PC-3 (cell line): Measurements from ENCODE around the gene KCNQ2. TPM values are rescaled to one million over a fixed set of nuclear protein-coding genes. Genes with fewer than 3 reads are reported as not detected.

ENCODE experiments used
- ATAC-seq: fragments of 200-7000 bp; cut with Tn5 transposase; 2 replicates; pipeline ENCODE4 v1.9.1; 2020; ENCODE audit warnings: mild to moderate bottlenecking, moderate library complexity
- BruUV-seq: library from RNA; stranded (reverse); fragments of 400-500 nt; replicated peaks from 2 replicates; lab custom pipeline; 2021; lab: Mats Ljungman, UMichigan
- CTCF ChIA-PET: fragments of 300-600 bp; sonication (Branson Sonifier 250); formaldehyde crosslinking; loops from one replicate; lab custom pipeline; 2022; ENCODE audit warnings: antibody characterized with exemption; lab: Charles Lee
- POLR2A ChIA-PET: fragments of 300-600 bp; sonication (Branson Sonifier 250); formaldehyde crosslinking; loops from one replicate; lab custom pipeline; 2022; ENCODE audit warnings: antibody characterized with exemption; ENCODE audit not compliant: unreplicated experiment; lab: Charles Lee
- DNase-seq: peaks from one replicate; pipeline ENCODE4 v3.0.0-alpha.2; 2015
- H2AFZ ChIP-seq: fragments of 300-600 bp; sonication (generic); 2 replicates; pipeline ENCODE4 v1.6.0; 2016; ENCODE audit warnings: antibody characterized with exemption, low read length
- H3F3A ChIP-seq: fragments of 300-600 bp; sonication (generic); one replicate; pipeline ENCODE4 v1.6.0; 2017; ENCODE audit warnings: antibody characterized with exemption, low read length, control low read depth, mild to moderate bottlenecking; ENCODE audit not compliant: unreplicated experiment
- H3K27ac ChIP-seq: fragments of 300-600 bp; sonication (generic); 2 replicates; pipeline ENCODE4 v1.5.1; 2016; ENCODE audit warnings: mild to moderate bottlenecking, low read length
- H3K27me3 ChIP-seq: fragments of 300-600 bp; sonication (generic); 2 replicates; pipeline ENCODE4 v1.6.1; 2016; ENCODE audit warnings: low read length, mixed read lengths
- H3K36me3 ChIP-seq: fragments of 300-600 bp; sonication (generic); 2 replicates; pipeline ENCODE4 v1.6.1; 2016; ENCODE audit warnings: low read depth, mixed run types, low read length, mixed read lengths
- H3K4me1 ChIP-seq: fragments of 300-600 bp; sonication (generic); 2 replicates; pipeline ENCODE4 v1.5.1; 2016; ENCODE audit warnings: low read length; ENCODE audit not compliant: insufficient read depth
- H3K4me2 ChIP-seq: fragments of 300-600 bp; sonication (generic); 2 replicates; pipeline ENCODE4 v1.6.0; 2016; ENCODE audit warnings: low read length
- H3K4me3 ChIP-seq: fragments of 300-600 bp; sonication (generic); 2 replicates; pipeline ENCODE4 v1.5.1; 2016; ENCODE audit warnings: mild to moderate bottlenecking, low read length, mixed read lengths
- H3K79me2 ChIP-seq: fragments of 300-600 bp; sonication (generic); 2 replicates; pipeline ENCODE4 v1.6.1; 2017; ENCODE audit warnings: low read length, mixed read lengths
- H3K9ac ChIP-seq: fragments of 300-600 bp; sonication (generic); 2 replicates; pipeline ENCODE4 v1.6.0; 2016; ENCODE audit warnings: mild to moderate bottlenecking, low read length
- H3K9me2 ChIP-seq: fragments of 300-600 bp; sonication (generic); replicated peaks from 2 replicates; pipeline ENCODE4 v1.6.1; 2016; ENCODE audit warnings: mixed run types, low read length, mixed read lengths
- H3K9me3 ChIP-seq: fragments of 300-600 bp; sonication (generic); 2 replicates; pipeline ENCODE4 v1.6.1; 2016; ENCODE audit warnings: low read length, mixed read lengths
- H4K20me1 ChIP-seq: fragments of 300-600 bp; sonication (generic); 2 replicates; pipeline ENCODE4 v1.6.1; 2016; ENCODE audit warnings: low read length, mixed read lengths
- CTCF ChIP-seq: fragments of 300-600 bp; sonication (generic); conservative IDR thresholded peaks from 2 replicates; pipeline ENCODE4 v1.5.1; 2017; ENCODE audit warnings: antibody characterized with exemption, low read depth, mild to moderate bottlenecking, low read length
- EZH2 ChIP-seq: fragments of 300-600 bp; sonication (generic); IDR thresholded peaks from one replicate; pipeline ENCODE4 v1.6.1; 2017; ENCODE audit warnings: antibody characterized with exemption, mild to moderate bottlenecking, low read length; ENCODE audit not compliant: unreplicated experiment
- EZH2phosphoT487 ChIP-seq: fragments of 300-600 bp; sonication (generic); IDR thresholded peaks from 2 replicates; pipeline ENCODE4 v1.6.1; 2018; ENCODE audit warnings: mild to moderate bottlenecking, antibody characterized with exemption, low read length, borderline replicate concordance
- intact Hi-C: fragments of 100-400 bp; cut with micrococcal nuclease; formaldehyde crosslinking; loops from 2 replicates; pipeline ENCODE4 v1.9.0; 2023
- total RNA-seq: library from RNA; depleted of rRNA; stranded (reverse); fragments of >200 nt; gene quantifications from 2 replicates; pipeline ENCODE4 v1.2.3, GENCODE V29; 2014

KCNQ2 gene
- total RNA-seq, 1 experiment from 2014 or later = not detected

DNA sequence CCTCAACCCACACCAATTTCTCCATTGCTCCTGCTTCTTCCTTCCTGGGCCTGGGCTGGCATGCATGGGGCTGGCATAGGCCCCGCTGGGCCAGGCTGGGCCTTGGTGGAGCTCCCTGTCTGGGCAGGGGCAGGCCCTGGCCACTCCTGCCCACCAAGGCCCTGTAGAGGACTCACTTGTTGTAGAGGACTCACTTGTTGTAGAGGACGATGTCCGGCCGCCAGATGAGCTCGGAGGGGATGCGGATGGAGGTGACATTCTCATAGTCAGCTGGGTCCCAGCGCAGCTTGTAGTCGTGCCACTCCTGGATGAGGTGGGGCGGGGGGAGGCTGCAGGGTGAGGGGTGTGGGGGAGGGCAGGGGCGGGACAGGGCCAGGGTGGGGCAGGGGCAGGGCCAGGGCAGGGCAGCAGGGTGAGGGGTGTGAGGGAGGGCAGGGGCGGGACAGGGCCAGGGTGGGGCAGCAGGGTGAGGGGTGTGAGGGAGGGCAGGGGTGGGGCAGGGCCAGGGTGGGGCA lies 116.6 kb downstream of the KCNQ2 start:
- ATAC-seq = no peak

GRCh38 chr20:63354636-63355350 lies 117.7 kb downstream of the KCNQ2 start:
- intact Hi-C loops = no loop called here
- no peaks in the 10 kb centered on the region for H3K9me2 ChIP-seq
- H3K36me3 ChIP-seq = no peaks in the 10 kb centered on the region
- no peak for ATAC-seq
- ChIA-PET CTCF (no interaction called here), POLR2A (no interaction called here)
- H3F3A ChIP-seq = no peaks in the 10 kb centered on the region
- no peak overlapping the region for H2AFZ ChIP-seq
- H3K9me3 ChIP-seq = no peaks in the 10 kb centered on the region
- no TSS peak for BruUV-seq
- no peaks in the 10 kb centered on the region for H3K4me1 ChIP-seq
- TF ChIP-seq EZH2 (no peak), EZH2phosphoT487 (no peak), CTCF (no peak)
- H3K79me2 ChIP-seq = no peaks in the 10 kb centered on the region
- no peaks in the 10 kb centered on the region for H3K27me3 ChIP-seq
- no peak for DNase-seq
- H3K4me2 ChIP-seq = no peak overlapping the region
- H3K27ac ChIP-seq = no peak overlapping the region
- no peak overlapping the region for H3K9ac ChIP-seq
- H4K20me1 ChIP-seq = no peaks in the 10 kb centered on the region
- no peak overlapping the region for H3K4me3 ChIP-seq

More for the DNA sequence above, 116.6 kb downstream of the KCNQ2 start:
- Histone ChIP-seq H4K20me1 (no peaks in the 10 kb centered on the region), H3K27me3 (0 out of 2 replicates have a peak, but pooled peaks cover 4% of the 10 kb centered on the region), H3K4me2 (no peak overlapping the region), H2AFZ (no peak overlapping the region), H3K9me2 (no peaks in the 10 kb centered on the region), H3K4me3 (no peak overlapping the region), H3K9ac (no peak overlapping the region), H3F3A (no peaks in the 10 kb centered on the region), H3K9me3 (no peaks in the 10 kb centered on the region), H3K79me2 (no peaks in the 10 kb centered on the region), H3K4me1 (no peaks in the 10 kb centered on the region), H3K27ac (no peak overlapping the region), H3K36me3 (no peaks in the 10 kb centered on the region)
- CTCF ChIA-PET = no interaction called here
- POLR2A ChIA-PET = no interaction called here
- no peak for DNase-seq
- intact Hi-C loops = no loop called here
- TF ChIP-seq EZH2phosphoT487 = no peak
- TF ChIP-seq EZH2 = no peak
- TF ChIP-seq CTCF = no peak
- no TSS peak for BruUV-seq

DNA sequence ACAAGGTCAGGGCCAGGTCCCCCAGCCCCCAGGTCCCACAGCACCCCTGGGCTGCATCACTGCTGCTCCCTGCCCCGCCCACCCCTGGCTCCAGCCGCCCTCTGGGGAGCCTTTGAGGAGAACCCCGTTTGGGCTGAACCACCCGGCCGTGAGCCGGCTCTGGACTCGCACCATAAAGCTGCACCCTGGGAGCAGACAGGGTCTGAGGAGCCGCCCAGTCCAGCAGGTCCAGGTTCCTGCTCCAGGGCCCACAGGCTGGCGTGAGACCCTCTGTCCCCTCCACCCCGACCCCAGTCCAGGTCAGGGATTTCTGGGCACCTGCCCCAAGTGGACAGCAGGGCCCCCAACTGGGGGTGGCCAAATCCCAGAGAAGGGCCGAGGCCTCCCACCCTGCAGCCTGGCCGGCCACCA lies 119.6 kb downstream of the KCNQ2 start:
- no peak overlapping the region for H3K4me3 ChIP-seq
- no peaks in the 10 kb centered on the region for H3K36me3 ChIP-seq
- no peak overlapping the region for H2AFZ ChIP-seq
- no peak overlapping the region for H3K9ac ChIP-seq
- no peaks in the 10 kb centered on the region for H3F3A ChIP-seq
- ChIA-PET CTCF (no interaction called here), POLR2A (interaction anchor here (0.6 kb wide), 1 partner anchor 138 kb away, joined by 5 read pairs; no protein-coding TSS in a partner anchor)
- no peak overlapping the region for H3K27ac ChIP-seq
- TF ChIP-seq EZH2 (no peak), EZH2phosphoT487 (no peak), CTCF (no peak)
- H3K4me1 ChIP-seq = no peaks in the 10 kb centered on the region
- H3K9me3 ChIP-seq = no peaks in the 10 kb centered on the region
- DNase-seq = no peak
- no peaks in the 10 kb centered on the region for H4K20me1 ChIP-seq
- H3K4me2 ChIP-seq = no peak overlapping the region
- no peaks in the 10 kb centered on the region for H3K27me3 ChIP-seq
- H3K9me2 ChIP-seq = no peaks in the 10 kb centered on the region
- no peaks in the 10 kb centered on the region for H3K79me2 ChIP-seq
- no peak for ATAC-seq
- intact Hi-C loops = no loop called here
- BruUV-seq = no TSS peak
